GM20431 (cell line): Measurements from ENCODE around the gene TECPR2.
"Not testable (repeated sequence)": the region's sequence is repeated elsewhere in the genome, so short reads cannot be mapped to it uniquely, and the experiment has no call there.

ENCODE experiments used
- in situ Hi-C: fragments of 300-500 bp; cut with MseI, MboI; formaldehyde crosslinking; loops from one replicate; pipeline ENCODE4 v1.15.0; 2020; ENCODE audit warnings: low sequenced_read_pairs; ENCODE audit not compliant: unreplicated experiment

The TECPR2 gene

GRCh38 chr14:102519709-102520108 lies 157.0 kb downstream of the TECPR2 start:
- in situ Hi-C loops: not testable (repeated sequence)

GRCh38 chr14:102523200-102523568 lies 160.4 kb downstream of the TECPR2 start:
- in situ Hi-C loops: no loop called here

- in situ Hi-C loops: no loop called here
Observed at GRCh38 chr14:102523569-102524450, 161.1 kb downstream of the TECPR2 start.

GRCh38 chr14:102524451-102525218 lies 161.9 kb downstream of the TECPR2 start:
- in situ Hi-C loops: no loop called here

GRCh38 chr14:102525219-102525928 lies 162.6 kb downstream of the TECPR2 start:
- in situ Hi-C loops: no loop called here

GRCh38 chr14:102525929-102526497 lies 163.3 kb downstream of the TECPR2 start:
- in situ Hi-C loops: no loop called here

GRCh38 chr14:102528431-102529170 lies 165.9 kb downstream of the TECPR2 start:
- in situ Hi-C loops: no loop called here

GRCh38 chr14:102530828-102531478 lies 168.2 kb downstream of the TECPR2 start:
- in situ Hi-C loops: no loop called here

GRCh38 chr14:102532204-102532658 lies 169.5 kb downstream of the TECPR2 start:
- in situ Hi-C loops: no loop called here

- in situ Hi-C loops: no loop called here
Observed at GRCh38 chr14:102537981-102538601, 175.3 kb downstream of the TECPR2 start.

- in situ Hi-C loops: no loop called here
Observed at GRCh38 chr14:102538602-102539543, 176.1 kb downstream of the TECPR2 start.

GRCh38 chr14:102539544-102540314 lies 177.0 kb downstream of the TECPR2 start:
- in situ Hi-C loops: no loop called here

GRCh38 chr14:102540315-102541028 lies 177.7 kb downstream of the TECPR2 start:
- in situ Hi-C loops: no loop called here

- in situ Hi-C loops: not testable (repeated sequence)
Observed at GRCh38 chr14:102541029-102541491, 178.3 kb downstream of the TECPR2 start.

GRCh38 chr14:102541771-102542170 lies 179.0 kb downstream of the TECPR2 start:
- in situ Hi-C loops: no loop called here
